Stimulated activated naive CD8-positive, alpha-beta T cell treated with anti-CD3 and anti-CD28 coated beads, Interleukin-15, Interleukin-2, amounts not matched to agents 100 ng/mL and 50 ng/mL, for 24 hours (primary cell): ENCODE data around the gene SHROOM4.
A peak's percentile ranks its signal among the peaks of the same experiment; 100 is the strongest.

Source experiments
- H3K27ac Mint-ChIP-seq: one replicate; pipeline ENCODE4 v1.8.0; 2021; ENCODE audit warnings: mild to moderate bottlenecking, mixed read lengths
- H3K27me3 Mint-ChIP-seq: one replicate; pipeline ENCODE4 v1.8.0; 2021; ENCODE audit warnings: mixed read lengths
- H3K36me3 Mint-ChIP-seq: one replicate; pipeline ENCODE4 v1.8.0; 2021; ENCODE audit warnings: low read depth, mixed read lengths
- H3K4me1 Mint-ChIP-seq: one replicate; pipeline ENCODE4 v1.8.0; 2021; ENCODE audit warnings: low read depth, mixed read lengths
- H3K4me3 Mint-ChIP-seq: one replicate; pipeline ENCODE4 v1.8.0; 2021; ENCODE audit warnings: mild to moderate bottlenecking, mixed read lengths
- H3K9me3 Mint-ChIP-seq: one replicate; pipeline ENCODE4 v1.8.0; 2021; ENCODE audit warnings: mixed read lengths

The SHROOM4 gene

DNA sequence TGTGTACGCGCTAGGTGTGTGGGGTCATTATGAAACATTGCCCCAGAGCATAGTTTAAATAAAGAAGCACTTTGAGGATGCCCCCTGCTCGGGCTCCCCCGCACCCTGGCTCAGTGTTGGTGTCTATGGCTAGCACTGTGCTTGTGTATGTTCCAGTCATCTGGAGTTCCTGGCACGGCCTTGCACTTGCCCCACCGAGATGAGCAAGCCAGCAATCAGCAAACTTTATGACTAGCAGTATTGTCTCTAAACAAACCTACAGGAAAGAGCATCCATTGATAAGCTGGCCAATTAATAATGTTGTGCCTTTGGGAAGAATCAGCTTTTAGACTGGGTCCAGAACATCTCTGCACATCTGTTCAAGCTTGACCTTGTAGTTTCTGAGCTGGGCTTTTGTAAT is 707 bp upstream of the SHROOM4 start:
- Mint-ChIP-seq H3K27me3 (peaks cover 31% of the 10 kb centered on the region), H3K4me1 (no peaks in the 10 kb centered on the region), H3K27ac (no peak overlapping the region), H3K4me3 (no peak overlapping the region), H3K36me3 (no peaks in the 10 kb centered on the region), H3K9me3 (no peaks in the 10 kb centered on the region)

DNA sequence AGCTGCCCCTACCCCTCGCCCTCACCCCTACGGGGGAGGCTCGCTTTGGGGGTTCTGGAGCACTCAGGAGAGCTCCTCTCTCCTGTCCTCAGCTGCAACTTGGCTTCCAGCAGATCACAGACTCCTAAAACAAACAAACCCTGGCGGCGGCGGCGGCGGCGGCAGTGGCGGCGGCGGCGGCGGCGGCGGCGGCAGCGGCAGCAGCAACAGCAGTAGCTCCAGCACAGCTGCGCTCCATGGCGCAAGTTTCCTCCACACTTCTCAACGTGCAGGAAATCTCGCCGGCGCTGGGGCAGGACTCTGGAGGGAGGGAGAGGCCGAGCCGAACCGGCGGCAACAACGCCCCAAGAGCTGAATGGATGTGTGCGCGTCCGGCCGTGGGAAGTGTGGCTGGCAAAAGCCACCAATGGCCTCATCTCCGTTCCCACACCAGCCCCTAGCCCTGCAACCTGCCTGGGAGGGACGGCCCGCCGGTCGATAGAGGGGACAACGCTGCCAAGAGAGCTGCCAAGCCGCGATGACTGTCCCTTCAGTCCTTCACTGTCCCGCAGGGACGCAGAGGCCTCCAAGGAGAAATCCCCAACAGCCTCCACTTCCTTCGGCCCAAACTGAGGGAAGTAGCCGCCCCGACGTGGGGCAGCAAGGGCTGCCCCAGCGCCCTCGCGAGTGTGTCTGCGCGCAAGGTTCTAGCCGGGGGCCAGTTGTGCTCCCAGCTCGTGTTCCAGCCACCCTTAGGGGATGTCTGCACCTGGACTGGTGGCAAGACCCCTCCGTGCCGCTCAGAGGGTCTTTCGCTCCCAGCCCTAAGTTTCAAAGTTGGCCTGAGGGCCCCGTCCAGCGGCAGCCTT is 775 bp downstream of the SHROOM4 start:
- Mint-ChIP-seq H3K4me3 (peak overlapping the region; percentile 23), H3K36me3 (no peaks in the 10 kb centered on the region), H3K9me3 (no peaks in the 10 kb centered on the region), H3K4me1 (no peaks in the 10 kb centered on the region), H3K27me3 (peaks cover 31% of the 10 kb centered on the region), H3K27ac (no peak overlapping the region)

DNA sequence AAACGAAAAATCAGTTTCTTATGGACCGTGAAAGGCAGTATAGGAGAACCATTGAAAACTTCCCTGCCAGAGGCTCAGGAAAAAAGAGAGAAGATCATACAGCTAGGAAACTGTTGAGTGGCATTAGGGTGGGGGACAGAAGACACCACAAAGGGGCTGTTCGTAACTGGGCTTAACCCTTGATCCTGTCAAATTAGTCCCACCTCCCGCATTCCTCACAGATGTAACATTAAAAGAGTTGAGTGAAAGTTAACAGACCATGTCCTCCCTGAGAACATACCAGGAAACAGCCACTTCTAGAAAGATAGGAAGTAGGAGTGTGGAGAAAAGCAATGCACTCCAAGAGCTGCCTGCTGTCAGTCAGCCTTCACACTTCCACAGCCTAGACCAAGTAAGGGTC is 8.7 kb downstream of the SHROOM4 start:
- Mint-ChIP-seq H3K4me1 (no peaks in the 10 kb centered on the region), H3K27me3 (no peaks in the 10 kb centered on the region)

DNA sequence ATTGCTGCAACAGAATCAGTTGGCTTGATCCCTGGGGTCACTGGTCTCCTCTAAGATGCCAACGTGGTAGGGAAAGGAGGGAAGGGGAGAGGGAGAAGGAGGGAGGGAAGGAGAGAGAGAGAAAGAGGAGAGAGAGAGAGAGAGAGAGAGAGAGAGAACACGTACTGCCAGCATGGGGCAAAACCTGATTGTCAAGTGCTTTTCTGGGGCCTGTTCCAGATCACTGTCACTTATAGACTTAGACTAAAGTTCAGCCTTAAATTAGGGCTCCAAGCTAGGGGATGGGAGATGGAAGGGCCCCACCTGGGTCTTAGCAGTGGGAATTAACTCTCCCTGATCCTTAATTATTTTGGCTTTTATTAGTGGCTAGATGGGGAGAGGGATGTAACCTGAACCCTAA is 12.9 kb downstream of the SHROOM4 start:
- Mint-ChIP-seq H3K9me3 (no peaks in the 10 kb centered on the region), H3K27ac (no peak overlapping the region), H3K4me3 (no peak overlapping the region), H3K36me3 (no peaks in the 10 kb centered on the region), H3K27me3 (peaks cover 8% of the 10 kb centered on the region), H3K4me1 (no peaks in the 10 kb centered on the region)

More for the DNA sequence above, 8.7 kb downstream of the SHROOM4 start:
- Mint-ChIP-seq H3K36me3 (no peaks in the 10 kb centered on the region), H3K27ac (no peak overlapping the region), H3K4me3 (no peak overlapping the region), H3K9me3 (no peaks in the 10 kb centered on the region)

DNA sequence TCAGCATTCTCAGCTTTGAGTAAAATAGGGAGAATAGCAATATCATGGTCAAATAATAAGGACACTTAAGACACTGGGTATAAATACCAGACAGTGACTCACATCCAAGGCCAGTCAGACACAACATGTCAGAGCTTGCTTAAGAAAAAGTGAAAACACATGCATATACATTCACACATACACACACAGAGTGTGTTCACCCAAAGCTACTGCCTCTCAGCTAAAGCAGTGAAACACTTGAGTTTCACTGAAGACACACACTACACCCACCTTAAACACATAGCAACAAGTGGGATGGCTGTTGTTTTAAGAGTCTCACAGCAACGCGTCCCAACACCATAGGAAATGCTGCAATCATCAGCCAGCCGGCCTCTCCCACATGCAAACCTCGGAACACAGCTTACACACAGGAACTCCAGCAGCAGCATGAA is 14.4 kb downstream of the SHROOM4 start:
- Mint-ChIP-seq H3K4me1 (no peaks in the 10 kb centered on the region), H3K9me3 (no peaks in the 10 kb centered on the region), H3K36me3 (no peaks in the 10 kb centered on the region), H3K27ac (no peak overlapping the region), H3K4me3 (no peak overlapping the region), H3K27me3 (peaks cover 8% of the 10 kb centered on the region)

DNA sequence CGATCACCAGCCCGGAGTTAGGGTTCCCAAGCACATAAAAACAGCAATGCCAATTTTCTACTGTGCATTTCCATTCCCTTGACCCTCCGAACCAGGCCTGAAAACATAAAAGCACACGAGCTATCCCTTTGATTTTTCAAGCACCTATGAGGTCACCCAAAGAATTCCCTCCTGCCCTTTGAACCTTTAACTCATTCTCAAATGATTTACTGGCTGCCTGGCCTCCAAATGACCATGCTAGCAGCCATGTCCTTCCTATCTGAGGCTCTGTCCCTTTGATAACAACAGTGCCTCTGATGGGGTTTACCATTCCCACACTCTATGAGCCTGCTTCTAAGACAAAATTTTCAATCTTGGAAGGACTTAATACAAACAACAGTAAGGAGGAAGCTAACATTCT is 15.2 kb downstream of the SHROOM4 start:
- H3K36me3 Mint-ChIP-seq = no peaks in the 10 kb centered on the region
- H3K4me1 Mint-ChIP-seq = no peaks in the 10 kb centered on the region
- no peak overlapping the region for H3K4me3 Mint-ChIP-seq
- peaks cover 8% of the 10 kb centered on the region for H3K27me3 Mint-ChIP-seq
- H3K9me3 Mint-ChIP-seq = no peaks in the 10 kb centered on the region
- no peak overlapping the region for H3K27ac Mint-ChIP-seq

DNA sequence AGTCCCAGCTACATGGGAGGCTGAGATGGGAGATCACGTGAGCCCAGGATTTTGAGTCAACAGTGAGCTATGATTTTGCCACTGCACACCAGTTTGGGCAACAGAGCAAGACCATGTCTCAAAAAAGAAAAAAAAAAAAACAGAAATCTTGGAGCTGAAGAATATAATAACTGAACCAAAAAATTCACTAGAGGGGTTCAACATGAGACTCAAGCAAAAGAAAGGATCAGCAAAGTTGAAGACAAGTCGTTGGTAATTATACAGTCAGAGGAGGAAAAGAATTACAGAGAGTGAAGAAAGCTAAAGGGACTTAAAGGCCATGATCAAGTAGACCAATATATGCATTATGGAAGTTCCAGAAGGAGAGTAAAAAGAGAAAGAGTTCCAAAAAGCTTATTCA is 26.9 kb downstream of the SHROOM4 start:
- Mint-ChIP-seq H3K27ac (no peak overlapping the region), H3K27me3 (no peaks in the 10 kb centered on the region), H3K4me3 (no peak overlapping the region), H3K9me3 (peaks cover 6% of the 10 kb centered on the region), H3K36me3 (no peaks in the 10 kb centered on the region), H3K4me1 (no peaks in the 10 kb centered on the region)

DNA sequence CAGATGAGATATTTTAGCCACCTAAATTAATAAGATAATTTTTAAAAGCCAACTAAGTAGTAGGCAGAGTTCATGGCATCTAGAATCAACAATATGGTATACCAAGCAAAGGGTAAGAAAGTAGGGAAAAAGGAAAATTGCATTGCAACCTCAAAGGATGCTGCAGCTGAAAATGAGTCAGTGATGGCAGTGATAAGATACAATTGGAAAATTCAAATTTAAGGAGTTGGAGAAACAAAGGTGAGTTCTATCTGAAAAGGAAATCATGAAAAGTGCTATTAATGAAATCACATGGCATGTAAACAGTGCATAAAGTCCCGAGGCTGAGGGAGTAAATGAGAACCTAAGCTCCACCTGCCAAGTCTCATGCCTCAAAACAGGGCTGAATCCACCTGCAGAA is 33.9 kb downstream of the SHROOM4 start:
- H3K27ac Mint-ChIP-seq = no peak overlapping the region
- H3K36me3 Mint-ChIP-seq = no peaks in the 10 kb centered on the region

DNA sequence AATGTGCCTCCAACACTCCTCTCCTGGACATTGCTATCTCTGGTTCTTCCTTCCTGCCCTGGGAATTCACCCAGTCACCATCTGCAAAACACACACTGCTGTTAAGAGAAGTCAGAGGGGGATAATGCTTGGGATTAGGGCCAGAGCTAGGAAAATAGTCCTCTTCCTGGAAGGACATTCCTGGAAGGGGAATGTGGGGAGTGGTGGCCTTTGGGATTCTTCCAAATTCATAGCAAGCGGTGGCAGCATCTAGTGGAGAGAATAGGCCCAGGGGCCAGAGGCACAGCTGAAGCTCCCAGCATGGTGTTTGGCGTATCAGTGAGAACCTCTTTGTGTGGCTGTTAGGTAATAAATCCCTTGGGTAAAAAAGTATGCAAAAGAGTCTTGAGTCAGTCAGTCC is 34.3 kb downstream of the SHROOM4 start:
- Mint-ChIP-seq H3K4me1 (no peaks in the 10 kb centered on the region), H3K9me3 (no peaks in the 10 kb centered on the region), H3K4me3 (no peak overlapping the region), H3K27ac (no peak overlapping the region), H3K27me3 (no peaks in the 10 kb centered on the region), H3K36me3 (no peaks in the 10 kb centered on the region)

More for the DNA sequence above, 33.9 kb downstream of the SHROOM4 start:
- H3K4me1 Mint-ChIP-seq = no peaks in the 10 kb centered on the region
- H3K9me3 Mint-ChIP-seq = no peaks in the 10 kb centered on the region
- H3K4me3 Mint-ChIP-seq = no peak overlapping the region
- no peaks in the 10 kb centered on the region for H3K27me3 Mint-ChIP-seq

DNA sequence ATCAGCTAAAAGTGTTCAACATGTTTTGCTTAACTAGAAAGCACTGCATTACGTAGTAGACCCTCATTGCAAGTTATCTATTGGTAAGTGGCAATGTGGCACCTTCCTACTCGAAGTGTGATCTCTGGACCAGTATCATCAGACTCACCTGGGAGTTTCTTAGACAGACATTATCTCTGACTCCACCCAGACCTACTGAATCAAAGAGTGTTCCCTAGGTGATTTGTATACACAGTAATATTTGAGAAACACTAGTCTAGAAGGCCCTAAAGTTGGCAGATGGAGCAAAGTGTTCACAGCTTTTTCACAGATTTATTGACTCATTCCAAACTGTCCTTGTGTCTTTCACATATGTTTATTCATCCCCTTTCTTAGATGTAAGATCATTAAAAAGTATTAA is 35.7 kb downstream of the SHROOM4 start:
- H3K27ac Mint-ChIP-seq = no peak overlapping the region
- no peaks in the 10 kb centered on the region for H3K36me3 Mint-ChIP-seq
- no peaks in the 10 kb centered on the region for H3K4me1 Mint-ChIP-seq
- H3K4me3 Mint-ChIP-seq = no peak overlapping the region
- no peaks in the 10 kb centered on the region for H3K9me3 Mint-ChIP-seq
- no peaks in the 10 kb centered on the region for H3K27me3 Mint-ChIP-seq

DNA sequence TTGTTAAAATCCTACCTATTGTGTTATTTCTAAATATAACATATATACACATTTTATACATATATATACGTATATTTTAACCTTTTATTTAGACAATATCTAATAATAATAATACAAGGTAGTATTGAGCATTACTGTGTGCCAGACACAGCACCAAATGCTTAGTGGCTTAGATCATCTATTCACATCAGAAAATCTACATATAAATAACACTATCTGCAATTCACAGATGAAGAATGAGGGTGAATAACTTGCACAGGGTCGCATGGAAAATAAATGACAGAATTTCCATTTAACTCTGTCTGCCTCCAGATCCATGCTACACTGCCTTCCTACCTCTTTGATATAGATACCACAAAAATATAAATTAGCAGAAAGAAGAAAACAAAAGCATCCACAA is 37.7 kb downstream of the SHROOM4 start:
- no peak overlapping the region for H3K4me3 Mint-ChIP-seq
- no peaks in the 10 kb centered on the region for H3K4me1 Mint-ChIP-seq
- H3K27ac Mint-ChIP-seq = no peak overlapping the region
- no peaks in the 10 kb centered on the region for H3K27me3 Mint-ChIP-seq
- no peaks in the 10 kb centered on the region for H3K9me3 Mint-ChIP-seq
- no peaks in the 10 kb centered on the region for H3K36me3 Mint-ChIP-seq

DNA sequence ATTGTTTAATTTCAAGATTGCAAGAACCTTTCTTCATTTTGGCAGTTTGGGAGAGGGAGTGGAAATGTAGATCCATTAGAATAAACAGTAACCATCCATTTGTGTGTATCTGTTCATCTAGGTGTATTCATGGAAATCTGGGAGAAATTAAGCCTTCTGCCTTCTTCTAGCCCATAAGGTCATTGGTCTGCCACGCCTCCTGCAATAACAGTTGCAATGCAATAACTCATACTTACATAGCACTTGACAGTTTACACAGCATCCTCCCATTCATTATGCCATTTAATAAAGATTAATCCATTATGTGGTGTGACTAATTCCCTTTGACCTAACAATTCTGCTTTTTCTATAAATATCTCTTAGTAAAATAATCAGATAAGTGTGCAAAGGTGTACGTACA is 42.6 kb downstream of the SHROOM4 start:
- H3K9me3 Mint-ChIP-seq = no peaks in the 10 kb centered on the region
- no peak overlapping the region for H3K4me3 Mint-ChIP-seq
- H3K27me3 Mint-ChIP-seq = no peaks in the 10 kb centered on the region
- H3K36me3 Mint-ChIP-seq = no peaks in the 10 kb centered on the region
- H3K27ac Mint-ChIP-seq = no peak overlapping the region
- no peaks in the 10 kb centered on the region for H3K4me1 Mint-ChIP-seq

DNA sequence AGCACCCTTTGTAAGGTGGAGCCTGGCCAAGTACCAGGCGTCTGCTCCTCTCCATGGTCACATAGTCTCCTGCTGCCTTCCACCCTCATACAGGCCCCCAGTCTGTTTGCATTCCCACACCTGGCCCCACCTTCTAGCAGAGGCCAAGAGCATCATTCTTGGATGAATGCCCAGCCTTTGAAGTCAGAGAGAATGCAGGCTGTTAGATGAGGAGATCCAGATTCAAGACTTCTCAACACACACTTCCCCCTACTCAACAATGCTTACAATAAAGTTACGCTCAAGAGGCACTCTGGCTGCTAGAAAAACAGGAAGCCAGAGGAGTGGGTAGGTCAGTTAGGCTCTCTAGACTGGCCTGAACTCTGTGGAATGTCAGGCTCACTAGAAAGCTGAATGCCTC is 43.3 kb downstream of the SHROOM4 start:
- peaks cover 2% of the 10 kb centered on the region for H3K27me3 Mint-ChIP-seq
- H3K4me1 Mint-ChIP-seq = no peaks in the 10 kb centered on the region
- H3K9me3 Mint-ChIP-seq = no peaks in the 10 kb centered on the region
- H3K4me3 Mint-ChIP-seq = no peak overlapping the region
- H3K27ac Mint-ChIP-seq = no peak overlapping the region
- H3K36me3 Mint-ChIP-seq = no peaks in the 10 kb centered on the region

DNA sequence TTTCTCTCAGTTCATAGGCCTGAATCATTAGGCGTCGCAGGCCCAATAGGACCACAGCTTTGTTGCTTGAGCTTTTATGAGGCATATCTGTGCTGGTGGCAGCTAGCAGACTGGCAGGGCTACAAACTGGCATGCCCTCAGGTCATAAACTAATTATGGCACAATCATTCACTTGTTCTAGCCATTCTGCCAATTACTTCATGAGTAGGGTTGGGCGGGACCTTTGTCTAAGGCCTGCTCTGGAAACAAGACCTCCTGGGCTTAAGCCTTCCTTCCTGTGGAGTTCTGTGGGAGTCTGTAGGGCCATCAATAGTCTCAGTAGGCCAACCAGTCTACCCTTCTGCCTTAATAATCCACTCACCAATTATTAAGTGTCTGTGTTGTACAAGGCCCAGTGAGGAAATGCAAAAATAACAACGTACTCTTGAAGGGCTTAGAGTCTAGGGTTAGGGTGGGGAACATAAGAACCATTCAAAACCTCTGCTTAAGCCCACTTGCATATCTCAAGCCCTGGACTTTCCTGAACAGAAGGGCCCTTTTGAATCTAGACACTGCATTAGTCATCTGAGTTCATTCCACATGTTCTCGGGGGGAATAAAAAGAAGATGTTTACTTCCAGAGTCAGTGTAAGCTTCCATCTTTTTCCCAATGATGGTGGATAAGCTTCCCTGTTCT is 44.5 kb downstream of the SHROOM4 start:
- no peaks in the 10 kb centered on the region for H3K4me1 Mint-ChIP-seq
- no peaks in the 10 kb centered on the region for H3K9me3 Mint-ChIP-seq
- no peaks in the 10 kb centered on the region for H3K36me3 Mint-ChIP-seq
- peaks cover 8% of the 10 kb centered on the region for H3K27me3 Mint-ChIP-seq
- H3K27ac Mint-ChIP-seq = no peak overlapping the region
- no peak overlapping the region for H3K4me3 Mint-ChIP-seq

DNA sequence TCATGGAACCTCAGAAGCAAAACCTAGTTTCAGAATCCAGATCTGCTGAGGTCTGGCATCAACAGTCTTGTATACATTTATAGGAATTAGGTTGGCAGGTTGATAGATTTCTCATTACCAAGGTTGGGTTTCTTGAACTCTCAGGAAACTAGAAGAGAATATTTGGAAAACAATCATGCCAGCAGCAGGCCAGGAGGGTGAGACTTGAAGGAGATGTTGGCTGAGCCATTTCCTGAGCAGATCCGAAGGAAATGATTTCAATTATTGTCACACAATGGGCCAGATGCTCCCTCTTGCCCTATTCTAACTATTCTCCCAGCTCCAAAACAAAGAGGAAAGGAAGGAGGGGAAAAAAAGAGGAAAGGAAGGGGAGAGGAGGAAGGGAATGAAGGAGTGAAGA is 45.2 kb downstream of the SHROOM4 start:
- Mint-ChIP-seq H3K4me1 (no peaks in the 10 kb centered on the region), H3K4me3 (no peak overlapping the region), H3K27ac (no peak overlapping the region), H3K9me3 (no peaks in the 10 kb centered on the region), H3K36me3 (no peaks in the 10 kb centered on the region), H3K27me3 (peaks cover 8% of the 10 kb centered on the region)

DNA sequence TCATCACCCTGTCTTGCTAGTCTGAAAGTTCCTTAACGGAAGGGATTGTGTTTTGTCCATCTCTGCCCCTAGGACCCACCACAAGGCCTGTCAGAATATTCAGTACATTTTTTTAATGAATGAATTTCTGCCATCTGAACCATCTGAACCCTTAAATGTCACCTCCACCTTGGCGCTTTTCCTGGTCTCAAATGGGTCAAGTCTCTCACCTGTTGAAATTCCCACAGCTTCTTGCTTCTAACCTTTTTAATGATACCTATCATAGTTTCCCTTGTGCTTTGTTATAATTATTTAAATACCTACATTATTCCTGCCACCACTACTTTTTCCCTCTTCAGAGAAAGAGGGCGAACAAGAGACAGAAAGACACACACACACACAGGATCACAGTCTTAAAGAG is 48.0 kb downstream of the SHROOM4 start:
- Mint-ChIP-seq H3K27ac (no peak overlapping the region), H3K4me3 (no peak overlapping the region), H3K36me3 (no peaks in the 10 kb centered on the region), H3K27me3 (peaks cover 12% of the 10 kb centered on the region), H3K4me1 (no peaks in the 10 kb centered on the region), H3K9me3 (no peaks in the 10 kb centered on the region)
